ENCODE results near the gene PBX3.

DNA sequence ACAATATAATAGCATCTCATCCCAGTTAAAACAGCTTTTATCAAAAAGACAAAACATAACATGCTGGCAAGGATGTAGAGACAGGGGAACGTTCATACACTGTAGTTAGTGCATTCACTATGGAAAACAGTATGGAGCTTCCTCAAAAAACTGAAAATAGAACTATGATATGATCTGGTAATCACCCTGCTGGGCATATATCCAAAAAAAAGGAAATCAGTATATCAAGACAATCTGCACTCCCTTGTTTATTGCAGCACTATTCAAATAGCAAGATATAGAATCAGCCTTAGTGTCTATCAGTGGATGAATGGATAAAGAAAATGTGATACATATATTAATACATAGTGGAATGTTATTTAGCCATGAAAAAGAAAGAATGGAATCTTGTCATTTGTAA is 88.5 kb downstream of the PBX3 start:
- TF ChIP-seq CTCF (IDR thresholded peaks at IDR 0.05) (no peak), POLR2A (IDR thresholded peaks at IDR 0.05) (no peak), EP300 (IDR thresholded peaks at IDR 0.05) (no peak)

Measured in suprapubic skin (tissue), 3 donors.